Effector memory CD8-positive, alpha-beta T cell (primary cell): ENCODE measurements around the gene KCNQ1OT1.
A peak's percentile ranks its signal among the peaks of the same experiment; 100 is the strongest.

Source experiments
- ATAC-seq: fragments of 150-1000 bp; cut with Tn5 transposase; replicated peaks from 2 replicates; pipeline ENCODE4 v1.10.0; 2021; ENCODE audit warnings: mild to moderate bottlenecking, moderate library complexity
- DNase-seq, 3 experiments: peaks; one replicate each; pipeline ENCODE4 v3.0.0; 2021
- H3K27ac Mint-ChIP-seq, 2 donors: one replicate each; pipeline ENCODE4 v1.8.0; 2022; ENCODE audit warnings: mild to moderate bottlenecking in 2 of 2, mixed read lengths in 2 of 2, moderate library complexity in 2 of 2
- H3K27me3 Mint-ChIP-seq, 2 donors: one replicate each; pipeline ENCODE4 v1.8.0; 2022; ENCODE audit warnings: mixed read lengths in 2 of 2
- H3K36me3 Mint-ChIP-seq: one replicate; pipeline ENCODE4 v1.8.0; 2022; ENCODE audit warnings: mild to moderate bottlenecking, moderate library complexity, mixed read lengths; ENCODE audit not compliant: insufficient read depth
- H3K4me1 Mint-ChIP-seq, 2 donors: one replicate each; pipeline ENCODE4 v1.8.0; 2022; ENCODE audit warnings: low read depth in 2 of 2, mixed read lengths in 2 of 2
- H3K4me3 Mint-ChIP-seq, 2 donors: one replicate each; pipeline ENCODE4 v1.8.0; 2022; ENCODE audit warnings: mild to moderate bottlenecking in 2 of 2, mixed read lengths in 2 of 2, moderate library complexity in 2 of 2
- H3K9me3 Mint-ChIP-seq, 2 donors: one replicate each; pipeline ENCODE4 v1.8.0; 2022; ENCODE audit warnings: mixed read lengths in 2 of 2

The KCNQ1OT1 gene

GRCh38 chr11:2708757-2709281, 9.0 kb upstream of the KCNQ1OT1 start:
- Mint-ChIP-seq H3K27me3 (peaks cover 0 to 9% of the 10 kb centered on the region in 2 donors), H3K27ac (no peak overlapping the region), H3K4me3 (no peak overlapping the region), H3K36me3 (no peaks in the 10 kb centered on the region), H3K9me3 (no peaks in the 10 kb centered on the region), H3K4me1 (no peaks in the 10 kb centered on the region)
- DNase-seq (no peak), ATAC-seq (no peak)

DNA sequence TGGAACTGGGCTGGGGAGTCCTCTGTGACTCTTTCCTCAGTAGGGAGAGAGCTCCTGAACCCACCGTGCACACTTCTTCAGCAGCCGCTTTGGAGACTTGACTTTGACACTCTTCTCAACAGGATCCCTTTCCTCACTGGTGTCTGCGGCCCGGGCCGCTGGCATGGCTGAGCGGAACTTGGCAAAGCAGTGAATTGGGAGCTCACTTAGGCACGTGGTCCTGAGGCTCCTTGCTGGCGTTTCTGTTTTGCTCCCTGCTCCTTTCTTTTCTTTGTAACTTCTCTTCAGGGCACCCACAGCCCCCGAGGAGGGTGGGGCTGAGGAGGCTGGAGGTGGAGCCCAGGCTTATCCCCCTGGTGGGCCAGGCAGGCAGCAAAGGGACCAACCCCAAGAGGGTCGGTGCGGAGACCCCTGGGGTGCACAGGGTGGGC, 8.4 kb upstream of the KCNQ1OT1 start:
- H3K27ac Mint-ChIP-seq: no peak overlapping the region
- ATAC-seq (no peak), DNase-seq (no peak)
- H3K4me3 Mint-ChIP-seq: no peak overlapping the region
- H3K9me3 Mint-ChIP-seq: no peaks in the 10 kb centered on the region
- H3K4me1 Mint-ChIP-seq: no peaks in the 10 kb centered on the region
- H3K27me3 Mint-ChIP-seq: peaks cover 0 to 9% of the 10 kb centered on the region in 2 donors
- H3K36me3 Mint-ChIP-seq: no peaks in the 10 kb centered on the region

DNA sequence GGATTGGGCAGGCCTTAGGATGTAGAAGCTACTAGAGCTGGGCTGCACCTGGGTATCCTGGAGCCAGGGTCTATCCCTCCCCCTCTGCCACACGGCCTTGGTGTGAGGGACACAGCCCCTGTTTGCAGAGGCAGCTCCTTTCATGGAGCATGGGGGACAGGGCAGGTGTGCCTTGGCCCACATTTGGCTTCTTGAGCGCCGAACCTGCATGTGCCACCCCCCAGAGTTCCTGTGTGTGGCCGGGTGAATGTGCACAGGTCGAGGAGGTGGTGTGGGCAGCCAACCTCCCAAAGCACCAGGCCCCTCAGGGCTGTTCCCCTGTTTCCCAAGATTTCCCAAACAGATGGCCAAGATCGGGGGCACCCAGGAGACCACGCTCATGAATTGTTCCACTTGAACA, 7.9 kb upstream of the KCNQ1OT1 start:
- Mint-ChIP-seq H3K9me3 (no peaks in the 10 kb centered on the region), H3K36me3 (no peaks in the 10 kb centered on the region), H3K4me3 (no peak overlapping the region), H3K27ac (no peak overlapping the region), H3K4me1 (no peaks in the 10 kb centered on the region), H3K27me3 (peaks cover 0 to 5% of the 10 kb centered on the region in 2 donors)
- DNase-seq (no peak), ATAC-seq (no peak)

DNA sequence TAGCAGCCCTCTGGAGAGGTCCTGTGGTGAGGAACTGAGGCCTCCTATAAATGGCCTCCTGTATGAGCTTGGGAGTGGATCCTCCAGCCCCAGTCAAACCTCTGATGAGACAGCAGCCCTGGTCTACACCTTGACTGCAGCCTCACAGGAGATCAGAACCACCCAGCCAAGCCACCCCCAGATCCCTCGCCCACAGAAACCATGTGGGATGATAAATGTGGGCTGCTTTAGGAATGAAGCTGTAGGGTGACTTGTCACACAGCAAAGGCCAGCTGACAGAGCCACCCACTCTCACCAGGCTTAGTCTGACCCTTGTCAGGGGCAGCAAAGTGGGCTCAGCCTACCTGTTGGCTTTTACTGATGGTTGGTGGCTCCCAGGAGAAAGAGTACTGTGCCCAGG, 6.5 kb upstream of the KCNQ1OT1 start:
- no peak overlapping the region for H3K4me3 Mint-ChIP-seq
- H3K27me3 Mint-ChIP-seq: no peaks in the 10 kb centered on the region
- no peak overlapping the region for H3K27ac Mint-ChIP-seq
- DNase-seq: no peak
- no peak for ATAC-seq
- no peaks in the 10 kb centered on the region for H3K36me3 Mint-ChIP-seq
- no peaks in the 10 kb centered on the region for H3K4me1 Mint-ChIP-seq
- H3K9me3 Mint-ChIP-seq: no peaks in the 10 kb centered on the region

DNA sequence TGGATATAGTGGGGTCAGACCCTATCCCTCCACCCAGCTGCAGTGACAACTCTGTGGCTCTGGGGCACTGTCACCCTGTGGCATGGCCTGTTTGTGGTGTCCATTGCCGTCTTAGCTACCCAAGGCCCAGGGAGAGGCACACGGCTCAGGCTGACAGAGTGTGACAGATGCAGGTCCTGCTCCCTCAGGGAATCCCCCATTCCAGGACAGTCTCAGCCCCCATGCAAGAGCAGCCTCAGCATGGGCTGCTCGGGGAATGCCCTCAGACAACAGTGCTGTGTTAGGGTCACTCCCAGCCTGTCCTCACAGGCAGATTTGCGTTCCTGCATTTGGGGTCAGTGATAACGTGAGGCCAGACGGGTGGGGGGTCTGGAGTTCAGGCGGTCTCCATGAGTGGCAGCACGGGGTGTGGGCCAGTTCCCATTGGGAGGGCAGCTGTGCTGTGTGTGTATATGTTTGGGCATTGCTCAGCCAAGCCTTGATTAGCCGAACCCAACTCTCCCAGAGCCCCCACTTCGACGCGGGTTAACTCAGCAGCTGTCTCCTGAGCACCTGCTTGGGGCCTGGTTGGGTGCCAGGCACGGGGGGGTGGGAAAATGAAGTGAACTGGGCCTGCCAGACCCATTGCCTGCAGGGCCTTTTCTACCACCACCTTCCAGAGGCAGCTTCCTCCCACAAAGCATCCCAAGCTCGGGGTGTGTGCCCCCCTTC, 5.3 kb upstream of the KCNQ1OT1 start:
- H3K4me3 Mint-ChIP-seq: no peak overlapping the region
- no peak for ATAC-seq

GRCh38 chr11:2704356-2704755, 4.6 kb upstream of the KCNQ1OT1 start:
- no peak overlapping the region for H3K4me3 Mint-ChIP-seq
- no peak overlapping the region for H3K27ac Mint-ChIP-seq
- H3K4me1 Mint-ChIP-seq: no peaks in the 10 kb centered on the region
- H3K9me3 Mint-ChIP-seq: no peaks in the 10 kb centered on the region
- ATAC-seq: no peak
- peaks cover 14% of the 10 kb centered on the region for H3K36me3 Mint-ChIP-seq
- DNase-seq: no peak
- no peaks in the 10 kb centered on the region for H3K27me3 Mint-ChIP-seq

More for the DNA sequence above, 5.3 kb upstream of the KCNQ1OT1 start:
- no peaks in the 10 kb centered on the region for H3K9me3 Mint-ChIP-seq
- H3K4me1 Mint-ChIP-seq: no peaks in the 10 kb centered on the region
- H3K36me3 Mint-ChIP-seq: peaks cover 8% of the 10 kb centered on the region
- no peak overlapping the region for H3K27ac Mint-ChIP-seq
- H3K27me3 Mint-ChIP-seq: no peaks in the 10 kb centered on the region
- DNase-seq: no peak

- peaks cover 17% of the 10 kb centered on the region for H3K36me3 Mint-ChIP-seq
- ATAC-seq (no peak), DNase-seq (no peak)
- H3K4me3 Mint-ChIP-seq: no peak overlapping the region
- no peak overlapping the region for H3K27ac Mint-ChIP-seq
- H3K9me3 Mint-ChIP-seq: no peaks in the 10 kb centered on the region
- H3K4me1 Mint-ChIP-seq: peaks cover 6 to 7% of the 10 kb centered on the region in 2 donors
- no peaks in the 10 kb centered on the region for H3K27me3 Mint-ChIP-seq
These were observed 3.8 kb upstream of the KCNQ1OT1 start for GRCh38 chr11:2703363-2704141.

- no peak overlapping the region for H3K4me3 Mint-ChIP-seq
- no peak overlapping the region for H3K27ac Mint-ChIP-seq
- DNase-seq (no peak), ATAC-seq (no peak)
- peaks cover 17% of the 10 kb centered on the region for H3K36me3 Mint-ChIP-seq
- no peaks in the 10 kb centered on the region for H3K27me3 Mint-ChIP-seq
- no peaks in the 10 kb centered on the region for H3K9me3 Mint-ChIP-seq
- peaks cover 10 to 11% of the 10 kb centered on the region in 2 donors for H3K4me1 Mint-ChIP-seq
These were observed 3.1 kb upstream of the KCNQ1OT1 start for GRCh38 chr11:2702771-2703362.

- Mint-ChIP-seq H3K27ac (no peak overlapping the region), H3K36me3 (peaks cover 17% of the 10 kb centered on the region), H3K9me3 (no peaks in the 10 kb centered on the region), H3K27me3 (no peaks in the 10 kb centered on the region), H3K4me1 (peaks cover 10 to 11% of the 10 kb centered on the region in 2 donors), H3K4me3 (peak overlapping the region; percentile 83 to 84)
- no peak for ATAC-seq
- DNase-seq: no peak
These were observed 2.2 kb upstream of the KCNQ1OT1 start for GRCh38 chr11:2701898-2702434.

- no peak overlapping the region for H3K27ac Mint-ChIP-seq
- H3K9me3 Mint-ChIP-seq: no peaks in the 10 kb centered on the region
- peaks cover 12 to 14% of the 10 kb centered on the region in 2 donors for H3K4me1 Mint-ChIP-seq
- peak overlapping the region; percentile 83 to 84 for H3K4me3 Mint-ChIP-seq
- H3K36me3 Mint-ChIP-seq: peaks cover 17% of the 10 kb centered on the region
- no peak for DNase-seq
- no peaks in the 10 kb centered on the region for H3K27me3 Mint-ChIP-seq
- ATAC-seq: no peak
These were observed 1.4 kb upstream of the KCNQ1OT1 start for GRCh38 chr11:2701230-2701629.

DNA sequence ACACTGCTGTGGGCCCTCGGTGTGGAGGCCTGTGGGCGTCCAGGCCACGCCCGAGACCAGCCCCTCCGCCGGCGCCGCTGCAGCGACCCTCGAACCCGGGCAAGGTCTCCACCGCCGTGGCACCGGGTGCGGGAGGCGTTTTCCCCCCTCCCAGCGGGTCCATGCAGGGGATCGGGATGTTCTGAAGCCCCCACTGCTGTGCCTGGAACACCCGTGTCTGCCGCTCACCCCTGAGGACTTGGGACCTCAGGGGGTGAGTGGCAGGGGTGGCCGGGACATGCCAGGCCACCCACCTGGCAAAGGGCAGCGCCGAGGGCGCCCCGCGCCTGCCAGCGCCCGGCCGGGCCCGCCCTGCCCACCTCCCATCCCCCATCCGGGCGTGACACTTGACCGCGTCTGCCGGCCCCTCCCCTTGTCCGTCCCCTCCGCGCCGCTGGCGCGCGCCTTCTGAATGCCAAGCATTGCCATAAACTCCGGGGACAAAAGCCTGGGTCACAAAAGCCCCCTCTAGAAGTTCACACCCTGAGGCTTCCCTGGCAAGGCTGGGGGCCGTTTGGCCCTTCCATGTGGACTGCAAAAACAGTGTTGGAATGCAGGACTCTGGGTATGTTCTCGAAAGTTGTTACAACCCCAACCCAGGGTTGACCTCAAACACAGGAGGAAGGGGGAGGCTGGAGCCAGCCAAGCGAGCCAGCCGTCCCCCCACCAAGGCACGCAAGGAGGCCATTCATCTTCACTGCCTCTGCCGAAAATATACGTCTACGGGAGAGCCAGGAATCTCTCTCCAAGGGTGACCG, 819 bp upstream of the KCNQ1OT1 start:
- H3K27me3 Mint-ChIP-seq: no peaks in the 10 kb centered on the region
- H3K4me3 Mint-ChIP-seq: peak overlapping the region; percentile 83 to 84
- DNase-seq (peak in 1 of 3 experiments; percentile 11), ATAC-seq (no peak)
- H3K27ac Mint-ChIP-seq: peak overlapping the region; percentile 32 to 82
- H3K4me1 Mint-ChIP-seq: peaks cover 12 to 14% of the 10 kb centered on the region in 2 donors
- H3K36me3 Mint-ChIP-seq: peaks cover 17% of the 10 kb centered on the region
- H3K9me3 Mint-ChIP-seq: no peaks in the 10 kb centered on the region

DNA sequence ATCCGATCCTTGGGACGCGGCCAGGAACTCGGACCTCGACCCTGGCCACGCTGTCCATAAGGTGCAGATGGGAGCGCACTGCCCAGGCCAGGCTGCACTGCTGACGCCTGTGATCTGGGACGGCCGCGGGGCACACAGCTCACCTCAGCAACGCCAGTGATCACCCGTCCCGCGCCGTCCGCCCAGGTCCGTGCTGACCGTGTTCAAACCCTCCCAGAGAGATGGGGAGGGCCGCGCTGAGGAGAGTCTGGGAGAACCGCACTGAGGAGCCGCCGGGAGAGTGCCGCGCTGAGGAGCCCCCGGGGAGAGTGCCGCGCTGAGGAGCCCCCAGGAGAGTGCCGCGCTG, 636 bp downstream of the KCNQ1OT1 start:
- Mint-ChIP-seq H3K4me1 (peaks cover 12 to 14% of the 10 kb centered on the region in 2 donors), H3K4me3 (peak overlapping the region; percentile 83 to 84), H3K27me3 (no peaks in the 10 kb centered on the region), H3K9me3 (no peaks in the 10 kb centered on the region), H3K36me3 (peaks cover 23% of the 10 kb centered on the region), H3K27ac (peak overlapping the region; percentile 54 to 55)
- ATAC-seq (no peak), DNase-seq (no peak)
